Skin of body (tissue), 2 donors: ENCODE measurements around the gene RPS6KA5. TPM values are rescaled to one million over a fixed set of nuclear protein-coding genes. Genes with fewer than 3 reads are reported as not detected.
"Not testable (repeated sequence)": the region's sequence is repeated elsewhere in the genome, so short reads cannot be mapped to it uniquely, and the experiment has no call there.

Experiments used
- DNase-seq: peaks from one replicate; lab custom pipeline; 2025; lab: John Stamatoyannopoulos, UW
- total RNA-seq: library from RNA; depleted of rRNA; stranded (reverse); fragments of >200 nt; gene quantifications from one replicate; pipeline ENCODE4 v1.2.3, GENCODE V29; 2014

Gene RPS6KA5
- total RNA-seq, 1 donor from 2014 or later, result 4.9 TPM

- no peak for DNase-seq
Observed at GRCh38 chr14:91067186-91067585, 6.7 kb upstream of the RPS6KA5 start.

- no peak for DNase-seq
Observed at GRCh38 chr14:91065266-91065665, 4.8 kb upstream of the RPS6KA5 start.

DNA sequence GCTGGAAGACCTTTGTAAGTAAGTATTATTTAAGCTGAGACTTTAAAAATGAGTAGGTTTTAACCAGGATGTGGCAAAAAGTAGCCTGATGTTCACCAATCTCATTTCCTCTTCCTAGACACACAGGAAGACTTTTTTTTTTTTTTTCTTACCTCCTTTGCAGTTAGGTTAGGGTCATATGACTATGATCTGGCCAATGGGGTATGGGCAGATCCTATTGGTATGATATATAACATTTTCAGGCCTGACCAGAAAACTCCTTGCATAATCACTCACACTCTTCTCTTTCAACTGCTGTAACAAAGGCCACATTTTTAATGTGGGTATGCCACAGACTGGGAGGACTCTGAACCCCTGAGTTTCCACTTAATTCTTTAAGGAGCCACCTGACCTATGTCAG lies 2.7 kb upstream of the RPS6KA5 start:
- no peak for DNase-seq

GRCh38 chr14:91062600-91062999 lies 2.2 kb upstream of the RPS6KA5 start:
- no peak for DNase-seq

DNA sequence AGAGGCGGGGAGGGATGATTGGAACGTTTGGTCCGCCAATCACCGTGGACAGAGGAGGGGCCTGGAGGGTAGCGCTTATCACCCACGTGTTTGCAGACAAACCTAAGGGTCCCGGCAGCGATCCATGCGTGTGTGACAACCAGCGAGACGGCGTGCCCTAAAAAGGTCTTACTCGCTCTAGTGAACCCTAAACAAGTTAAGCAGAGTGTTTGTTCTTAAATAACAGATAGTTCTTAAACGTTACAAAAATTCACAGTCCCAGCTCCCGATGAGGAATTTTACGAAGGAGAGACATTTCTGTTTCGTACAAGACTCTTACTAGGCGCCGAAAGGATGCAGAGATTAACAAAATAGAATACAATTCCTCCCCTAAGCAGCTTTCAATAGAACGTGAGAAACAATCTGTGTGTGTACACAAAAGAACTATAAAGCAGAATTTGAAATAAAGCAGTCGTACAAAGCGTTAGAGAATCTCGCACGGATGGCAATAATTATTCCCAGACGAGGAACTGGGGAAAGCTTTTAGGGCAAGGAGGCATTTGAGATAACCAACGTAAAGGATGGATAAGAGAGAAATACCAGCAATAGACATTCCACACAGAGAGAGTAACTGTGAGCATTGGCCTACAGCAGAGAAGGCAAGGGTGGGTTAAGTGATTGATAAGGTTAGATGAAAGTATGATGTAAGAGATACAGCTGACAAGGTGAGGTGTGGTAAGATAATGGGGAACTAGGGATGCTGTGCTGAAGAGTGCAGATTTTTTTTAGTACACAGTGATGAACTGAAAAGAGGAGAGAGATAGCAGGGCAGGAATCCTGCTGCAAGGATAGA lies 831 bp upstream of the RPS6KA5 start:
- DNase-seq, result no peak

GRCh38 chr14:91059576-91060350 lies 678 bp downstream of the RPS6KA5 start:
- no peak for DNase-seq

DNA sequence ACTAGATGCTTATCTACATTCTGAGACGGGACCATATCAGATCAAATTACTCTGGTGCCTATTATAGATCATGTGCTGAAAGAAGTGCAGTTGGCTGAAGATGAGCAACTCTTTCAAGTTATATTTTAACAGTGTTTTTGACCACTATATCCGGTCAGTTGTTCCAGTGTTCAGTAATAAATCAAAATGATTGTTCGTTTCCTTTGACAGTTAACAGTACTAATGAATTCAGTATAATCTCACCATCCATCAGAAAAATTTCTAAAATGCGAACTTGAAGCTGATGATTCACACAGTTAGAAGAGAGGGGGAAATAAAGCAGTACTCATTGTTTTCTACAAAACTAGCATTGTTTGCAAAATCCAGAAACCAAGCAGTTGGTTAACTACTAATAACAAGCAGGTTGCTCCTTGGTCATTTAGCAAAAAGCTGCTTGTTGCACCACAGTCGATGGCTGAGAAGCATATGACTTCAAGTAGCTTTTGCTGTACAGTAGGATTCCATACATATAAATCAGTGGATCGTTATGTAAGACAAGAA lies 2.3 kb downstream of the RPS6KA5 start:
- DNase-seq, result no peak

- no peak for DNase-seq
Observed at GRCh38 chr14:91056361-91056760, 4.1 kb downstream of the RPS6KA5 start.

- no peak for DNase-seq
Observed at GRCh38 chr14:91055016-91055415, 5.4 kb downstream of the RPS6KA5 start.

DNA sequence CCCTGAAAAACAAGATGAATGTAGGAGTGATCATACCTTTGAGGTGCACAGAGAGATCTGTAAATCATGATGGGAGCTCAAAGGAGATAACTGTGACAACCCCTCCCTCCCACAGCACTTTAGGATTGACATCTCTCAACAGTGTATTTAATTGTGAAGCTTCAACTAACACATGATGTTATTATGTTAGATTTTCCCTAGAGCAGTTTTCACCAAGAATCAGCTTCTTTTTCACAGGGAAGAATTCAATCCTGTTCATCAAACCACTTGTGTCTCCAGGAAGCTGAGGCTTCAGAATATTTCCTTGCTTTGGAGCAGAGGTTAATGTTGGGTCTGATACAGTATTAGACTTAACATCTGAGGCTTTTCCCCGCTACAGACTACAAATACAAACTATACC lies 11.8 kb downstream of the RPS6KA5 start:
- no peak for DNase-seq

DNA sequence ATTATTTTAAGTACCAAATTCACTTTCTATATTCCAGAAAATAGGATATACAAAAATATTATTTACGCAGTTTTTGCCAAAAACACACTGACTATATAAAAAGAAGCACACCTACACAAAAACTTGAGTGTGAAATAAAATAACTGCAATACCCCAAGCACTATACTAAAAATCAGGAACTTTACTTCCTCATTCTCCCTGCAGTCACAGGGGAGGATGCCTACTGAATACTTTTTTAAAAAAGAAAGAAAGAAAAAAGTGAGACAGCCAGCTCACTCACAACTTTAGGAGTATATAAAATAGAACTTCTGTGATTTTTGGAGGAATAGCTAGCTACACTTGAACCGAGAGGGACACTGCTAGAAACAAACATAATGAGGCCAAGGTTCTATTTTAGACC lies 12.2 kb downstream of the RPS6KA5 start:
- DNase-seq, result no peak

DNA sequence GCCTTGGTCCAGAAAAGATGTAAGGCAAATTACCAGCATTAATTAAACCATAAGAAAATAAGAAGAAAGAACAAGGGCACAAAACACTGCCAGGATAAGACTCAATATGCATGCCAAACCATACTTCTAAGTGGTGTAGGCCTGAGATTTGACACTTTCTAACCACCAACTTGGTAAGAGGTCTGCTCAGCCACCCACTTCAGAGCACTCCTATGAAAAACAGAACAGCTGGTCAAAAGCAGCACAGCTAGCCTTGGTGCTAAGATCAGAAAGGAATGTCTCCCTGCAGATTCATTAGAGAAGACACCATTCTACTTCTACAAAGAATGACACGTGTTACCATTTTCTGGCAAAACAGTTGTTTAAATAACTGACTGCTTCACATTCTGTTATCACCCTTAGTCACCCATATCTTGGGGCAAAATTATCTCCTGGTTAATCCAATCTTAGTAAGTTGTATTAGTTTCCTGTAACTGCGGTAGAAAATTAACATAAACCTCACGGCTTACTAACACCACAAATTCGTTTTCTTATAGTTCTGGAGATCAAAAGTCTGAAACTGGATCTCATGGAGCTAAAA lies 13.2 kb downstream of the RPS6KA5 start:
- DNase-seq, result no peak

DNA sequence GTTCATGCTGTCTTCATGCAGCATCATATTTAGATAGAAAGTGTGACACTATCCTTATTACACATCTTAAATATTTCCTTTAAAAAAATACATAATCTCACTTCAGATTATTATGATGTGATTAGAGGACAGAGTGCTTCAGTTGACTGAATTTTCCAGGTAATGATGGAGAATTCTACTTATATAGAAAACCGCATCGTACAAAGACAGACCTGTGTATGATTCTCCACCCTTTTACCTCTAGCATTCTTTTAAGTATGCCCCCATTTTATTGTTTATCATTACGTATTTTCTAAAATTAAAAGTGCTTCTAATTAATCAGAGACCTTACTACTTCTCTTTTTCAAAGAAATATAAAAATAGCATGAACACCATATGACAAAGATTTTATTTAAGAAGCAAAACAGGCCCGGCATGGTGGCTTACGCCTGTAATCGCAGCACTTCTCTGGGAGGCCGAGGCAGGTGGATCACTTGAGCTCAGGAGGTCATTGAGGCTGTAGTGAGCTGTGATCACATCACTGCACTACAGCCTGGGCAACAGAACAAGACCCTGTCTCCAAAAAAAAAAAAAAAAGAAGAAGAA lies 13.9 kb downstream of the RPS6KA5 start:
- no peak for DNase-seq

GRCh38 chr14:91041450-91041849 lies 19.0 kb downstream of the RPS6KA5 start:
- no peak for DNase-seq

DNA sequence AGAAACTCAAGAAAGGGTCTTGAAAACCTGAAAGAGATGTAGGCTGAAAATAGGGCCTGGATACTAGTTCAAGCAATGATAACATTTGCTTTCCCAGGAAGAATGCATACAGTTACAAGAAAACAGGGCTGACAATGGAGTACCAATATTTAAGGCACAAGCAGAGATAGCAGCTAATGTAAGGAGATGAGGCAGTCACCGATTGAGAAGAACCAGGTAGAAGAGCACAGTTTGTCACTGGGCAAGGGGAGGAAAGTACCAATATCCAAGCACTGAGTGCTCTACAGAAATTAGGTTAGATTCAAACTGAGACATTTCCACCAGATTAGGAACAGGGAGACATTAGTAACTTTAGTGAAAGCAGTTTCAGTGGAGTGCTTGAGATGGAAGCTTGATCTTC lies 19.9 kb downstream of the RPS6KA5 start:
- DNase-seq, result no peak

- DNase-seq, result no peak
Observed at GRCh38 chr14:91038439-91038838, 22.0 kb downstream of the RPS6KA5 start.

- DNase-seq, result no peak
Observed at GRCh38 chr14:91036741-91037469, 23.5 kb downstream of the RPS6KA5 start.

GRCh38 chr14:91035855-91036254 lies 24.6 kb downstream of the RPS6KA5 start:
- DNase-seq, result no peak

- not testable (repeated sequence) for DNase-seq
Observed at GRCh38 chr14:91034379-91034778, 26.1 kb downstream of the RPS6KA5 start.

DNA sequence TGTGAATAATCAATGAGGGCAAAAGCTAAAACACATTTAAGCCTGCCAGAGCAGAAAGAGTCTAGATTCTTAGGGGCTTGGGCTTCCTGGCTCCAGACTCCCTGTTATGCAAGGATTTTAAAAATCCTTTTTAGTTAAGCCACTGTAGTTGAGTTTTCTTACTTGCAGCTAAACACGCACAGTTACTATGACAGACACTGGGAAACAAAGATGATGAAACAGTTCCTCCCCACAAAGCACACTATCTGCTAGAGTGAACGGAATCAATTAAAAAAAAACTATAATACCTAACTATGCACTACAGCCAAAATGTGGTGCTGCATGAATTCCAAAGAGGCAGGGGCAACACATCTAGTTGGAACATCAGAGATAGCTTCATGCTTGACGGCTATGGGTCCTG lies 28.2 kb downstream of the RPS6KA5 start:
- DNase-seq, result no peak

- no peak for DNase-seq
Observed at GRCh38 chr14:91031666-91032065, 28.8 kb downstream of the RPS6KA5 start.
